SK-N-SH (cell line): ENCODE results near the gene ANKRD39. TPM values are rescaled to one million over a fixed set of nuclear protein-coding genes. Genes with fewer than 3 reads are reported as not detected.

ENCODE experiments used
- CTCF ChIA-PET: fragments of 300-600, 350-600 bp; formaldehyde crosslinking; extraction: SDS; loops from one replicate; lab custom pipeline; 2021; lab: Yijun Ruan, JAX
- POLR2A ChIA-PET: fragments of 350-600 bp; sonication (Branson Sonifier 250); formaldehyde crosslinking; extraction: SDS; loops from one replicate; lab custom pipeline; 2020; ENCODE audit warnings: antibody characterized with exemption, inconsistent platforms; lab: Yijun Ruan, JAX
- DNase-seq: peaks from one replicate; pipeline ENCODE4 v3.0.0; 2012
- H2AFZ ChIP-seq: fragments of 200-600 bp; sonication (generic); 2 replicates; pipeline ENCODE4 v1.8.1; 2016; ENCODE audit warnings: antibody characterized with exemption, mild to moderate bottlenecking, low read depth
- H3F3A ChIP-seq: fragments of 200-600 bp; sonication (generic); replicated peaks from 2 replicates; pipeline ENCODE3; 2016; ENCODE audit warnings: antibody characterized with exemption, mild to moderate bottlenecking; ENCODE audit not compliant: insufficient read depth
- H3K27ac ChIP-seq, 2 experiments: fragments of 200-500 bp in 1 of 2; fragments of 200-600 bp in 1 of 2; sonication (Bioruptor generic) in 1 of 2; sonication (generic), shearing (Covaris generic) in 1 of 2; 2 replicates each; pipeline versions ENCODE4 v1.5.1 to v1.6.1; 2014 to 2016; ENCODE audit warnings: low read depth in 2 of 2, inconsistent platforms in 1 of 2, low read length in 1 of 2, mild to moderate bottlenecking in 1 of 2, mixed read lengths in 1 of 2
- H3K27me3 ChIP-seq: fragments of 200-600 bp; sonication (generic), shearing (Covaris generic); 2 replicates; pipeline ENCODE4 v1.6.1; 2016; ENCODE audit warnings: mixed run types; ENCODE audit not compliant: insufficient read depth
- H3K36me3 ChIP-seq, 2 experiments: fragments of 200-500 bp in 1 of 2; fragments of 200-600 bp in 1 of 2; sonication (Bioruptor generic) in 1 of 2; sonication (generic) in 1 of 2; replicated peaks in 1 of 2; 2 replicates each; pipeline versions ENCODE3 to v1.5.1; 2014 to 2016; ENCODE audit warnings: low read length in 1 of 2, mild to moderate bottlenecking in 1 of 2; ENCODE audit not compliant: insufficient read depth in 2 of 2, control insufficient read depth in 1 of 2
- H3K4me1 ChIP-seq, 2 experiments: fragments of 200-500 bp in 1 of 2; fragments of 200-600 bp in 1 of 2; sonication (Bioruptor generic) in 1 of 2; sonication (generic), shearing (Covaris generic) in 1 of 2; 2 replicates each; pipeline versions ENCODE4 v1.5.1 to v1.6.1; 2014 to 2016; ENCODE audit warnings: low read depth in 1 of 2, low read length in 1 of 2, mixed run types in 1 of 2; ENCODE audit not compliant: insufficient read depth in 2 of 2, control insufficient read depth in 1 of 2
- H3K4me2 ChIP-seq: fragments of 200-600 bp; sonication (generic), shearing (Covaris generic); 2 replicates; pipeline ENCODE4 v1.6.1; 2017; ENCODE audit warnings: mixed run types
- H3K4me3 ChIP-seq, 2 experiments: fragments of 200-500 bp in 1 of 2; fragments of 200-600 bp in 1 of 2; sonication (Bioruptor generic) in 1 of 2; sonication (generic), shearing (Covaris generic) in 1 of 2; 2 replicates each; pipeline versions ENCODE4 v1.5.1 to v1.8.1; 2014 to 2016; ENCODE audit warnings: low read depth in 2 of 2, inconsistent platforms in 1 of 2, low read length in 1 of 2, mild to moderate bottlenecking in 1 of 2, mixed read lengths in 1 of 2, moderate library complexity in 1 of 2
- H3K79me2 ChIP-seq: fragments of 200-600 bp; sonication (generic); 2 replicates; pipeline ENCODE4 v1.8.1; 2017; ENCODE audit warnings: mild to moderate bottlenecking; ENCODE audit not compliant: insufficient read depth
- H3K9ac ChIP-seq: fragments of 200-600 bp; sonication (generic); 2 replicates; pipeline ENCODE4 v1.6.1; 2017; ENCODE audit warnings: mixed run types
- H3K9me2 ChIP-seq: fragments of 200-600 bp; sonication (generic); 2 replicates; pipeline ENCODE4 v1.6.1; 2017; ENCODE audit warnings: mixed run types
- H3K9me3 ChIP-seq: fragments of 200-600 bp; sonication (generic); 2 replicates; pipeline ENCODE4 v1.6.1; 2017; ENCODE audit warnings: mixed run types, mild to moderate bottlenecking, moderate library complexity
- H4K20me1 ChIP-seq: fragments of 200-600 bp; sonication (generic); 2 replicates; pipeline ENCODE4 v1.6.1; 2017; ENCODE audit warnings: mild to moderate bottlenecking, mixed run types; ENCODE audit not compliant: insufficient read depth
- CHD2 ChIP-seq: fragments of 150-350 bp; IDR thresholded peaks from 2 replicates; pipeline ENCODE4 v1.6.1; 2018; ENCODE audit warnings: low read length; ENCODE audit not compliant: partially characterized antibody
- CTCF ChIP-seq: fragments of 200-600 bp; sonication (generic); IDR thresholded peaks from 2 replicates; pipeline ENCODE4 v1.6.1; 2017; ENCODE audit warnings: antibody characterized with exemption, mild to moderate bottlenecking, moderate library complexity
- ELF1 ChIP-seq: IDR thresholded peaks from 2 replicates; pipeline ENCODE4 v1.4.0; 2012
- FOXM1 ChIP-seq: IDR thresholded peaks from 2 replicates; pipeline ENCODE4 v1.4.0; 2012; ENCODE audit warnings: low read depth, mild to moderate bottlenecking
- GATA2 ChIP-seq: sonication (generic); formaldehyde crosslinking; IDR thresholded peaks from 2 replicates; pipeline ENCODE4 v1.5.0; 2020; ENCODE audit warnings: mild to moderate bottlenecking, missing genetic modification reagents
- IRF3 ChIP-seq: fragments of 150-350 bp; IDR thresholded peaks from 2 replicates; pipeline ENCODE4 v1.6.1; 2016; ENCODE audit warnings: mild to moderate bottlenecking, low read depth, low read length
- JUND ChIP-seq: IDR thresholded peaks from 2 replicates; pipeline ENCODE4 v1.4.0; 2012
- MXI1 ChIP-seq: IDR thresholded peaks from 2 replicates; pipeline ENCODE4 v1.6.1; 2012; ENCODE audit warnings: mild to moderate bottlenecking, low read depth, low read length, improper control_type of control experiment
- NFIC ChIP-seq: IDR thresholded peaks from 2 replicates; pipeline ENCODE4 v1.4.0; 2012; ENCODE audit warnings: borderline replicate concordance
- POLR2AphosphoS5 ChIP-seq: IDR thresholded peaks from 2 replicates; pipeline ENCODE4 v1.6.1; 2012; ENCODE audit warnings: low read depth, low read length
- RAD21 ChIP-seq: IDR thresholded peaks from 2 replicates; pipeline ENCODE4 v1.6.1; 2012; ENCODE audit warnings: mild to moderate bottlenecking, low read length
- SIN3A ChIP-seq: IDR thresholded peaks from 2 replicates; pipeline ENCODE4 v1.6.1; 2012; ENCODE audit warnings: low read depth, mild to moderate bottlenecking, low read length, moderate library complexity, borderline replicate concordance
- TAF1 ChIP-seq: IDR thresholded peaks from 2 replicates; pipeline ENCODE4 v1.6.1; 2012; ENCODE audit warnings: low read depth, mild to moderate bottlenecking, low read length, moderate library complexity, borderline replicate concordance
- TCF12 ChIP-seq: IDR thresholded peaks from 2 replicates; pipeline ENCODE4 v1.4.0; 2012
- USF2 ChIP-seq: fragments of 150-350 bp; IDR thresholded peaks from 2 replicates; pipeline ENCODE4 v1.6.1; 2017; ENCODE audit warnings: antibody characterized with exemption, low read length, low read depth, borderline replicate concordance
- YY1 ChIP-seq: IDR thresholded peaks from 2 replicates; pipeline ENCODE4 v1.4.0; 2012; ENCODE audit warnings: low read depth, mild to moderate bottlenecking
- WGBS: methylation state at CpG from one replicate; pipeline ENCODE4 v1.1.6; 2017; ENCODE audit warnings: low lambda C conversion rate; 5-methylcytosine and 5-hydroxymethylcytosine counted together
- polyA plus RNA-seq, 3 experiments: library from polyadenylated mRNA; depleted of rRNA; stranded (reverse); fragments of >200 nt; gene quantifications; 2 replicates each; pipeline ENCODE4 v1.2.3, GENCODE V29; 2012

The ANKRD39 gene
- polyA plus RNA-seq, 1 of the 3 experiments (the other 2 are of a cell fraction), result 11.8 TPM

- H3K27ac ChIP-seq, result peak overlapping the region in 1 of 2 experiments; percentile 25; a peak in 1 of 4 replicates
- no peak overlapping the region; a peak in 1 of 4 replicates for H3K4me3 ChIP-seq
- H3K79me2 ChIP-seq, result no peaks in the 10 kb centered on the region
- no peak overlapping the region for H3K9ac ChIP-seq
- H3K27me3 ChIP-seq, result no peaks in the 10 kb centered on the region
- H2AFZ ChIP-seq, result no peak overlapping the region
- WGBS, result 76% methylated on average over 11 of the region's 14 CpGs
- POLR2A ChIA-PET, result interaction anchor here (1.0 to 3.0 kb wide), 2 partner anchors 15 to 18 kb away, joined by 3 to 8 read pairs; partner anchors contain the start of gene ANKRD39
- H3K4me2 ChIP-seq, result no peak overlapping the region
- peaks cover 9 to 52% of the 10 kb centered on the region in 2 experiments; a peak in 2 of 4 replicates for H3K4me1 ChIP-seq
- DNase-seq, result peak; percentile 85
- no peaks in the 10 kb centered on the region for H3K9me3 ChIP-seq
- H3K9me2 ChIP-seq, result no peaks in the 10 kb centered on the region
- H4K20me1 ChIP-seq, result no peaks in the 10 kb centered on the region
- CTCF ChIA-PET, result interaction anchor here (0.9 to 5.7 kb wide), 6 partner anchors 8 to 78 kb away, joined by 3 to 34 read pairs (median 6); partner anchors contain the start of gene ANKRD39
- H3F3A ChIP-seq, result no peaks in the 10 kb centered on the region
- no peaks in the 10 kb centered on the region for H3K36me3 ChIP-seq
- TF ChIP-seq CTCF (no peak), GATA2 (CRISPR knock-in tag) (peak; percentile 75)
These were observed 17.9 kb upstream of the ANKRD39 start for GRCh38 chr2:96875498-96876268.

GRCh38 chr2:96874198-96874831, 16.5 kb upstream of the ANKRD39 start:
- Histone ChIP-seq H3K9ac (no peak overlapping the region), H3F3A (no peaks in the 10 kb centered on the region), H3K9me3 (no peaks in the 10 kb centered on the region), H3K36me3 (no peaks in the 10 kb centered on the region), H2AFZ (no peak overlapping the region), H3K27me3 (no peaks in the 10 kb centered on the region), H3K27ac (no peak overlapping the region), H3K4me1 (peaks cover 9 to 57% of the 10 kb centered on the region in 2 experiments; a peak in 2 of 4 replicates), H4K20me1 (no peaks in the 10 kb centered on the region), H3K9me2 (no peaks in the 10 kb centered on the region), H3K4me3 (no peak overlapping the region), H3K4me2 (no peak overlapping the region), H3K79me2 (no peaks in the 10 kb centered on the region)
- DNase-seq, result no peak
- CTCF ChIA-PET, result interaction anchor here (1.0 to 5.7 kb wide), 4 partner anchors 16 to 110 kb away, joined by 3 to 34 read pairs (median 14); partner anchors contain the start of gene ANKRD39
- WGBS, result 86% methylated on average over 17 of the region's 18 CpGs
- no peak for TF ChIP-seq ELF1
- no peak for TF ChIP-seq POLR2AphosphoS5
- POLR2A ChIA-PET, result interaction anchor here (3.0 kb wide), 1 partner anchor 17 kb away, joined by 8 read pairs; the partner anchor contains the start of gene ANKRD39

- H3K27ac ChIP-seq, result no peak overlapping the region
- ChIA-PET POLR2A (interaction anchor here (3.0 kb wide), 1 partner anchor 16 kb away, joined by 8 read pairs; the partner anchor contains the start of gene ANKRD39), CTCF (interaction anchor here (2.9 to 5.7 kb wide), 2 partner anchors 16 to 78 kb away, joined by 25 to 34 read pairs; partner anchors contain the start of gene ANKRD39)
- peaks cover 5% of the 10 kb centered on the region for H3K79me2 ChIP-seq
- H3K27me3 ChIP-seq, result no peaks in the 10 kb centered on the region
- H3K9me2 ChIP-seq, result no peaks in the 10 kb centered on the region
- H3K4me2 ChIP-seq, result no peak overlapping the region
- H4K20me1 ChIP-seq, result no peaks in the 10 kb centered on the region
- H3K36me3 ChIP-seq, result no peaks in the 10 kb centered on the region
- H3K9me3 ChIP-seq, result no peaks in the 10 kb centered on the region
- H2AFZ ChIP-seq, result no peak overlapping the region
- no peak overlapping the region for H3K9ac ChIP-seq
- peaks cover 9 to 54% of the 10 kb centered on the region in 2 experiments; a peak in 2 of 4 replicates for H3K4me1 ChIP-seq
- H3K4me3 ChIP-seq, result no peak overlapping the region
- H3F3A ChIP-seq, result no peaks in the 10 kb centered on the region
- 89% methylated on average over 4 of the region's 8 CpGs for WGBS
- DNase-seq, result no peak
- TF ChIP-seq IRF3 (no peak), TCF12 (no peak), FOXM1 (no peak), NFIC (no peak), SIN3A (no peak), POLR2AphosphoS5 (no peak), YY1 (no peak), TAF1 (no peak), JUND (no peak), CHD2 (no peak), MXI1 (no peak), ELF1 (no peak), RAD21 (no peak), USF2 (no peak)
These were observed 15.9 kb upstream of the ANKRD39 start for GRCh38 chr2:96873651-96874096.
